HG03460 (cell line): ENCODE measurements around the gene UBAC1.

Experiments used
- ATAC-seq: cut with Tn5 transposase; IDR thresholded peaks from one replicate; pipeline ENCODE4 v1.9.1; 2021; ENCODE audit not compliant: unreplicated experiment

Gene UBAC1

GRCh38 chr9:135994501-135995192 lies 33.5 kb upstream of the UBAC1 start:
- ATAC-seq = no peak

GRCh38 chr9:135993765-135994500 lies 32.8 kb upstream of the UBAC1 start:
- ATAC-seq = no peak

GRCh38 chr9:135993409-135993742 lies 32.2 kb upstream of the UBAC1 start:
- ATAC-seq = no peak

- no peak for ATAC-seq
Observed at GRCh38 chr9:135992486-135993408, 31.6 kb upstream of the UBAC1 start.

DNA sequence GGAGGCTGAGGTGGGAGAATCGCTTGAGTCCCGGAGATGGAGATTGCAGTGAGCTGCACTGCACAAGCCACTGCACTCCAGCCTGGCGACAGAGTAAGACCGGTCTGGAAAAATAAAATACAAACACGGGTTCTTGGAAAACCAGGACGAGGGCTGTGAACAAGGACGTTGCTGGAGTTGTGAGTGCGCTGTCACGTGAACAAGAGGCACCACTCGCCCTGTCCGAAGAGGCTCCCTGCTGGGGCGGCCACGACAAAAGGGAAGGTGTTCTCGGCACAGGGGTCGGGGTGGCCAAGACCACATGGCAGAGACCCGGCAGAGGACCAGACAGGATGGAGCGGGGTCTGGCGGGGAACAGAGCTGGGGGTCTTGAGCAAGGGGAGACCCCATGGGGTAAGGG lies 30.6 kb upstream of the UBAC1 start:
- ATAC-seq = no peak

DNA sequence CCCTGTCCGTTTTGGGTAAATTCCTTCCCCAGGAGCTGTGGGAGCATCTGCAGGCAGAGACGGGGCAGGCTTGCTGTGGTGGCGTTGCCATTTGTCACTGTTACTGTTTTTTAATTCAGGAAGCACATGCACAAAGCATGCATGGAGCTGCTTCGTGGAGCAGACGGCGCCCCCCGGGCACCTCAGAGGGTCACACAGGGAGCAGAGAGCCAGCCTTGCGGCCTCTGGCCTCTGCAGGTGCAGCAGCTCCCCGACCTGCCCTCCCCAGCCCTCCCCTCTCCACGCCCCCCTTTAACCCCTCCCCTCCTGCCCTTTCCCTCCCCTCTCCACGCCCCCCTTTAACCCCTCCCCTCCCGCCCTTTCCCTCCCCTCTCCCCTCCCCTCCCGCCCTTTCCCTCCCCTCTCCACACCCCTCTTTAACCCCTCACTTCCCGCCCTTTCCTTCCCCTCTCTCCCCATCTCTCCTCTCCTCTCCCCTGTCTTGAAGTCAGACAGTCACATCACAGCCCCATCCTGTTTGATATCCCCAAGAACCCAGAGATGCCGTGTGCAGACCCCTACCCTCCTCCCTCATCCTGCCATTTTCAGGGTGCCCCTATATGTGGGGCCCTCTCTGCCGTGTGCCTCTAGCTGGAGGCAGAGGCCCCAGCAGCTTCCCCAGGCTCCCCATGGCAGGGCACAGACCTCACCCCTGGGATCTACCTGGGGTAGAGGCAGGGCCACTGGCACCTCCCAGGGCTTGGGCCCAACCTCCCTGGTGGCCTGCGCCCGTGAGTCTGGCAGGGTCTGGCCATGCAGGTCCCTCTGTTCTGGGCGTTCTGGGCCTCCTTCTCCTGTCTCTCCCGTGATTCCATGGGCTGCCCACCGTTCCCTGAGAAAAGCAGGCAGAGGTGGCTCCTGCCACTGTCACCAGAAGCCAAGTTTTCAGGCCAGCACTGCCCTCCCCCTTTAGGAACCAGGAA lies 29.6 kb upstream of the UBAC1 start:
- ATAC-seq = no peak

DNA sequence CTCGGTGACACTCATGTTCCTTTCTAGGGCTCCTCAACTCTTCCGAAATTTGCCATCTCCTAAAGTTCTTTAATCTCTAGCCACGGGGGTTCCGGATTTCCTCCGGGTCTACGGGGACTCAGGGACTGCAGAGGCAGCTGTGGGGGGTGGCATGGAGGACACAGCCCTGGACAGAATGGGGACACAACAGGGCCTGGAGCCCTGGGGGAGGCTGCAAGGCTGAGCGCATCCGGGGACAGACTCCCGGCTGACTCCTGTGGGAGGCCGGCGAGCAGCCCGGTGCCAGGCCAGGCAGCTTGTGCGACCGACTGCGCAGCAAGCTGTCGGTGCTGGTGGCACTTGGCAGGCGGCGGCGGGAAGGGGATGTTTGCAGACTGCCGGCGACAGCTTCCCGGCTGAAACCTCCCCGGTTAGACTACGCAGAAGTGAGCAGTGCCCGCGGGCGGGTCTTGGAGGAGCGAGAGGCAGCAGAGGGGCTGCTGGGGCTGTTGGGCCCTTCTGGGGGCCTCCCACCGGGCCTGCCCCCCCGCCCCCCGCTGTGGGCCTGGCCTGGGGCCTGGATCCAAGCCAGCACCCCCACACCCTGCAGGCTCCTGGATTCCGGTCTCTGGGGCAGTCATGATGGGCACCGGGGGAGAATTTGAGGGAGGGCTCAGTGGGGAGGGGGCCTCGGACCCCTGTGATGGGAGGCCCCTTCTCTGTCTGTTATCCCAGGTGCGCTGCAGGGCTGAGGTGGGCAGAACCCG lies 28.7 kb upstream of the UBAC1 start:
- ATAC-seq = no peak

GRCh38 chr9:135989157-135989556 lies 28.0 kb upstream of the UBAC1 start:
- ATAC-seq = no peak

DNA sequence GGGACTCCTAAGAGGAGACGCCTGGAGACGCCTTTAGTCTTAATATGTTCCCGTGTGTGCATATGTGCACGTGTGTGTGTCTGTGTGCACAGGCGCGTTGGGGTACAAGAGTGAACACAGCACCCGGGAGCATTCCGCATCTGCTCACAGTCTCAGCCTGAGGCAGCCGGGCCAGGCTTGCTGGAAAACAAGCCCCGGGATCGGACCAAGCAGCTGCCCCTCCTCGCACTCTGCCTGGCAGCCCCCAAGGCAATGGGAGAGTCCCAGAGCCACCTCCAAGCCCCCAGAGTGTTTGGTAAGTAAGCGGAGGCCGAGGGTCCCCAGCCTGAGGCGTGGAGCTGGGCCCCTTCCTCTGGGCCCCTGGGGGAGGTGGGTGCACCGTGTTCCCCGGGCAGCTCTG lies 27.3 kb upstream of the UBAC1 start:
- ATAC-seq = no peak

DNA sequence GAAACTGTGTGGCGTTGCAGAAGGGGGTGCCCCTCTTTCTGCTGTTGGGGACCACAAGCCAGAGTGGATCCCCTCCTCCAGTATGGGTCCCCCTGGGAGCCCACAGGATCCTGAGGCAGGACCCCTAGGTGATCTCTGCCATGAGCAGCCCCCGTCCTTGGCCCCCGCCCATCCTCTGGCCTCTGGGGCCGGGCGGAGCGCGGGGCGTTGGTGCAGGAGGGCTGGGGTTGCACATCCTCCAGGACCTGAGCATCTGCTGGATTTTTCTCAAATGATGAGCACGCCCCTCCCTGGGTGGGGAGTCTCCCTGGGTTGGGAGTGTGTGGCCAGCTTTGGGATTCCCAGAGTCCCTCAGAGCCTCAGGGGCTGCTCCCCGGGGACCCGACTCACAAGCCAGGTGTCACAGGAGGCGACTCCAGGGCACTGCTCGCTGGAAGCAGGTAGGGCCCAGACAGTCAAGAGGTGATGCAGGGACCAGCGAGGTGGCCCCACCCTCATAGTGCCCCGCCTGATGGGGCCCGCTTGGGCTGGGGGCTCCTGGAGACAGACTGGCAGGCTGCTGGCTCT lies 26.7 kb upstream of the UBAC1 start:
- ATAC-seq = no peak

- ATAC-seq = no peak
Observed at GRCh38 chr9:135986605-135987004, 25.4 kb upstream of the UBAC1 start.

DNA sequence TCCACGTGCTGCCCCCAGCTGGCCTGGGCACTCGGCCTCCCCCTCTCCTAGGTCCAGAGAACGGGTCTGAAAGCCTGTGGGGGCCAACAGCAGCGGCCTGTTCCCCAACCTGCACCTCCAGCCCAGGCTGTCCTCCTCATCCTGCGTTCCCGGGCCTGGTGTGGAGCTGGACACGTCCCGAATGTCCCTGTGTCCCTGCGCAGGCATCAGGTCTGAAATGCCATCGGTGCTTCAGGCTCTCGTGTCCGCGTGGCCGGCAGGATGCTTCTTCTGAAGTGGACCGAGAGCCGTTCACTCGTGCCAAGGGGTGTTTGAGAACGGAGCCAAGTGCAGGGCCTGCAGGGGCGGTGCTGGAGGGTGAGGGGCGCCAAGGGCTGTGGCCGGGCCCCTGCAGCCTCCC lies 24.7 kb upstream of the UBAC1 start:
- ATAC-seq = no peak

GRCh38 chr9:135985459-135985774 lies 24.2 kb upstream of the UBAC1 start:
- no peak for ATAC-seq

DNA sequence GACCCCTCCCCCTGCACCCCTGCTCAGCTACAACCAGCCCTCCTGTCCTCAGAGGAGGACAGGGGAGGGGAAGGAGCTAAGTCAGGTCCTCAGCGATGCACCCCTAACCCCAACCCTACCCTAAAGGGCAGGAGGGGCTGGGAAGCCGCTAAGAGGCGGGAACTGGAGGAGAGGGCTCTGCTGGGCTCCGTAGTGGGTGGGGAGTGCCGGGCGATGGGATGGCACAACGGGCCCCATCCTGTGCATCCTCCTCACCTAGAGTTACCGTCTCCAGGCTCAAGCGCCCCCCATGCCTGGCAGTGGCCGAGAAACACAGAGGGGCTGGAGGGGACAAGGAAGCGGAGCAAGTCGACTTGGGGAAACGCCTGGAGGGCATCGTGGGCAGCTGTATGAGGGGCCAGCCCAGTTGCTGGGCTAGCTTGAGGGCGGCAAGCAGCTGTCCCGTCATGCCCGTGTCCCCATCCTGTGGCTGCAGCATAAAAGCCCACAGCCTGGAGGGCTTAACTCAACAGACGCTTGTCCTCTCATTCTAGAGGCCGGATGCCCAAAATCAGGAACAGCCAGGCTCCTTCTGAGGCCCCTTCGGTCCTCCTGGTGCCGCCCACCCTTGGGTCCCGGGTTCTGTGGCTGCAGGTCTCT lies 23.0 kb upstream of the UBAC1 start:
- no peak for ATAC-seq

GRCh38 chr9:135983208-135984071 lies 22.3 kb upstream of the UBAC1 start:
- no peak for ATAC-seq

DNA sequence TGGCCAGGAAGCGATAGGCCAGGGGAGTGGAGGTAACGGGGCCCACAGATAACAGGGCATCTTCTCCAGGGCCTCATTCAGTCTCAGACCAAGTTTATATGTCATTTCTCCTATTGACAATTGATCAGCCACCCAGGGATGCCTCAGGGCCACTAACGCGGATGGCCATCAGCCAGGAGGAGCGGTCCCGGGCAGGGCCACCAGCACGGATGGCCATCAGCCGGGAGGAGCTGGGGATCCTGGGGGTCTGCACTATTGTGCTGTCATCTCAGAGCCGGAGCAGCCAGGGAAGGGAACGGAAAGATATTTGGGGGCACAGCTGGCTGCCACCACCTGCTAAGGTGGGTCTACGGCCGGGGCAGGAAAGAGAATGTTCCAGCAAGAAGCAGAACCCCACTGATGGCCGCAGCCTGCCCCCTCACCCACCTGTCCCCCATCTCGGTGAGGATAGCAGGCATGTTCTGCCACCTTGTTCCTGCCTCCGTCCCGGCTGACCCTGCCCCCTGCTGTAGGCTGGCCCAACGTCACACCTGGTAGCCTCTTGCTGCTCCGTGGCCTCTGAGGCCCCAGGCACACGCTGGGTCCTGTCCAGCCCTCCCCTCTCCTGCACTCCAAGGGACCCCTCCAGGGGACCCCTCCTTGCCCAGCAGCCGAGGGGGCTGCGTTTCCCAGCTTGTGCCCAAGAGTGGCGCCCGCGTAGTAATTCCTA lies 21.5 kb upstream of the UBAC1 start:
- no peak for ATAC-seq

GRCh38 chr9:135980926-135981630 lies 19.9 kb upstream of the UBAC1 start:
- no peak for ATAC-seq
